ENCODE measurements around the gene SDK1. TPM values are rescaled to one million over a fixed set of nuclear protein-coding genes. Genes with fewer than 3 reads are reported as not detected.

The SDK1 gene
- total RNA-seq, 4 donors from 2014 or later = 2.5 to 12.9 (median 6.1) TPM

DNA sequence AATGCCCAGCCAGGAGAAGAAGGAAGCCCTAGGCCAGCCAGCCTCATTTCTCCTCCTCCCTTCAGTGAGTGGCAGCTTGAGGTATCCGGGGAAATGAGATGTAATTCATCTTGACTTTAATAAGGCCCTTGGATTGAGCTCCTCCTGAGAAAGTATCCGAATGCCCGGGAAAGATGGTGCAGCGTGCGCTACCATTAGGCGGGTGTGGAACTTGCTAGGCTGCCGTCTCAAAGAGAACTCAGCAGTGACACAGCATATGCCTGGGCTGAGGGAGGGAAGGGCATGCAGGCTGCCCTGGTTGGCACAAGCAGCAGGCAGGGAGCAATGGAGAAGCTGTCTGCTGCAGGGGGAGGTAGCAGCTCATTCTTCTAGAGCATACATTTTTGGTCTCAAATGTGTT lies 721.2 kb downstream of the SDK1 start:
- TF ChIP-seq EP300 (IDR thresholded peaks at IDR 0.05) = no peak
- no peak for TF ChIP-seq POLR2AphosphoS5 (IDR thresholded peaks at IDR 0.05)
- no peak for TF ChIP-seq POLR2A (IDR thresholded peaks at IDR 0.05)
- TF ChIP-seq, protein P1, sequence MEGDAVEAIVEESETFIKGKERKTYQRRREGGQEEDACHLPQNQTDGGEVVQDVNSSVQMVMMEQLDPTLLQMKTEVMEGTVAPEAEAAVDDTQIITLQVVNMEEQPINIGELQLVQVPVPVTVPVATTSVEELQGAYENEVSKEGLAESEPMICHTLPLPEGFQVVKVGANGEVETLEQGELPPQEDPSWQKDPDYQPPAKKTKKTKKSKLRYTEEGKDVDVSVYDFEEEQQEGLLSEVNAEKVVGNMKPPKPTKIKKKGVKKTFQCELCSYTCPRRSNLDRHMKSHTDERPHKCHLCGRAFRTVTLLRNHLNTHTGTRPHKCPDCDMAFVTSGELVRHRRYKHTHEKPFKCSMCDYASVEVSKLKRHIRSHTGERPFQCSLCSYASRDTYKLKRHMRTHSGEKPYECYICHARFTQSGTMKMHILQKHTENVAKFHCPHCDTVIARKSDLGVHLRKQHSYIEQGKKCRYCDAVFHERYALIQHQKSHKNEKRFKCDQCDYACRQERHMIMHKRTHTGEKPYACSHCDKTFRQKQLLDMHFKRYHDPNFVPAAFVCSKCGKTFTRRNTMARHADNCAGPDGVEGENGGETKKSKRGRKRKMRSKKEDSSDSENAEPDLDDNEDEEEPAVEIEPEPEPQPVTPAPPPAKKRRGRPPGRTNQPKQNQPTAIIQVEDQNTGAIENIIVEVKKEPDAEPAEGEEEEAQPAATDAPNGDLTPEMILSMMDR (IDR thresholded peaks at IDR 0.05) = no peak
- WGBS = 73% methylated on average over 7 of the region's 7 CpGs
- no peaks in the 10 kb centered on the region for H3K9me3 ChIP-seq
- no peaks in the 10 kb centered on the region for H3K27me3 ChIP-seq
- H3K4me1 ChIP-seq = no peaks in the 10 kb centered on the region
- H3K27ac ChIP-seq = no peak overlapping the region
- H3K36me3 ChIP-seq = no peaks in the 10 kb centered on the region
- no peak for DNase-seq (ENCODE audit: low spot score in 2 of 2)
- H3K4me3 ChIP-seq = no peak overlapping the region

DNA sequence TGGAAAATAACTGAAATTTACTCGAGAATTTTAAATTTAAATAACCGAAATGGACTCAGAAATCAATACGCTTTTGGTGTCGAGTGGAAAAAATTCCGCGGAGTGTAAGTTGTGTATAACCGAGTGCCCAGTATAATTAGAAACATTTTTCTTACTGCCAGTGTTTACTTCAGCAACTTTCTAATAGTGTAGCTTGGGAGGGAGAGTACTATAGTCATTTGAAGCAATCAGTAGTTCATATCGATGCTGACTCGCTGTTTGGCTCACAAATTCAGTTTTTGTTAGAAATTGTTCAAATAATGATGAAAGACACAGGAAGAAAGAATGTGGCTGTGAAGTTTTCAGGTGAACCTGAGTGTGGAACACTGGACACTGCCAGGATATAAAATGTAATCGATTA lies 722.5 kb downstream of the SDK1 start:
- no peak for DNase-seq (ENCODE audit: low spot score in 2 of 2)
- Histone ChIP-seq H3K27ac (no peak overlapping the region), H3K27me3 (no peaks in the 10 kb centered on the region), H3K4me3 (no peak overlapping the region), H3K36me3 (no peaks in the 10 kb centered on the region), H3K4me1 (no peaks in the 10 kb centered on the region), H3K9me3 (no peaks in the 10 kb centered on the region)
- TF ChIP-seq POLR2AphosphoS5 (IDR thresholded peaks at IDR 0.05) = no peak
- WGBS = 92% methylated on average over 10 of the region's 10 CpGs

DNA sequence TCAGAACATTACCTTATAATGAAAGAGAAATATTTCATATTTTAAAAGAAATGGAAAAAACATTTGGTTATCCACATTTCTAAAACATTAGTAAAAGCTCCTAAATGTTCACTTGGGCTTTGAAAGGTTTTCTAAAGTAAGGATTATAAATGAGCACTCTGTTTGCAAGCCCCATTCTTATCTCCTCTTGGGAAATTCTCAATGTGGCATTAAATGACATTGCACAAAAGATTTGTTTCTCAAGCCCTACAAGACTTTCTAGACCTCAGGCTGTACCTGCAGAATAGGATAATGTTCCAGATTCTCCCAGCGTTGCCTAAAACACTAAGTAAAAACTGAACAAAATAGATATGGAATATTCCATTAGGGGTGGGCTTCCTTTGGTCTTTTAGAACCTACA lies 723.1 kb downstream of the SDK1 start:
- DNase-seq (ENCODE audit: low spot score in 2 of 2) = no peak
- no peaks in the 10 kb centered on the region for H3K27me3 ChIP-seq
- no peak overlapping the region for H3K27ac ChIP-seq
- H3K9me3 ChIP-seq = no peaks in the 10 kb centered on the region
- TF ChIP-seq POLR2A (IDR thresholded peaks at IDR 0.05) (no peak), EP300 (IDR thresholded peaks at IDR 0.05) (no peak), POLR2AphosphoS5 (IDR thresholded peaks at IDR 0.05) (no peak)
- TF ChIP-seq, protein P1 (IDR thresholded peaks at IDR 0.05) = no peak
- no peak overlapping the region for H3K4me3 ChIP-seq
- H3K36me3 ChIP-seq = no peaks in the 10 kb centered on the region
- H3K4me1 ChIP-seq = no peaks in the 10 kb centered on the region
- WGBS = 44% methylated on average over 1 of the region's 1 CpG

DNA sequence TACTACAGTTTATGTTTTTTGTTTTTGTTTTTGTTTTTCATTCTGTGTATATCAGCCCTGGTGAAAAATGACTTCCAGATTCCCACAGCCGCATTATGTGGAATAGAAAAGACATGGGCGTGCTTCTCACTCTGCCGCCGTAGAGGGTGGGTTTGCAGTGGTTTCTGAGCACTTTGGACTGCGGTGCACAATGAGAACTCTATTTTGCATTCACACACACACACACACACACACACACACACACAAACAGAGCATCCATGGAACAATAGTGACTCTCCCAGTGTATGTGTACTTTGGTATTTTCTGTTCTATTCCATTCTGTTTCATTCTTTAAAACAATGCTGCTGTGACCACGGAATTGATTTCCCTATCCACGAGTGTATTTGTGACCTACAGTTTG lies 723.8 kb downstream of the SDK1 start:
- 87% methylated on average over 7 of the region's 7 CpGs for WGBS
- Histone ChIP-seq H3K27me3 (no peaks in the 10 kb centered on the region), H3K27ac (no peak overlapping the region), H3K4me3 (no peak overlapping the region), H3K9me3 (no peaks in the 10 kb centered on the region), H3K4me1 (no peaks in the 10 kb centered on the region), H3K36me3 (no peaks in the 10 kb centered on the region)
- DNase-seq (ENCODE audit: low spot score in 2 of 2) = no peak
- no peak for TF ChIP-seq POLR2AphosphoS5 (IDR thresholded peaks at IDR 0.05)
- TF ChIP-seq, protein P1 (IDR thresholded peaks at IDR 0.05) = no peak
- TF ChIP-seq EP300 (IDR thresholded peaks at IDR 0.05) = no peak
- TF ChIP-seq POLR2A (IDR thresholded peaks at IDR 0.05) = no peak

DNA sequence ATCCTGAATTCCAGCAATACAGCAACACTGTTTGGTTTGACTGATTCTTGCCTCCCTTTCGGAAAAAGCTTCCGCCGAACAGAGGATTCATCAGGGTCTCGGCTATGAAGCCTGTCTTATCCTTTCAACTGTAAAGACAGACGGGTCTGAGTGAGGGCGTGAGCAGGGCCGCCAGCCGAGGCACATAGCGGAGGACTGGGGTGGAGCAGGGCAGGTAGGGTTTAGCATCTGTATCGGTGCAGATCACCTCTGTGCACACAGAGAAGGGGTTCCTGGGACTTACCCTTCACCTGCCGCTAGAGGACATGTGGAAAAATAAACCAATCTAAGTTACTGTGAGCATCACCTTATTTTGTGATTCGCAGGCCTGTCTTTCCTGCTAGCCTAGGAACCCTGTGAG lies 724.2 kb downstream of the SDK1 start:
- Histone ChIP-seq H3K27ac (no peak overlapping the region), H3K36me3 (no peaks in the 10 kb centered on the region), H3K4me3 (no peak overlapping the region), H3K9me3 (no peaks in the 10 kb centered on the region), H3K27me3 (no peaks in the 10 kb centered on the region), H3K4me1 (no peaks in the 10 kb centered on the region)
- TF ChIP-seq, protein P1 (IDR thresholded peaks at IDR 0.05) = no peak
- TF ChIP-seq POLR2A (IDR thresholded peaks at IDR 0.05) = no peak
- TF ChIP-seq POLR2AphosphoS5 (IDR thresholded peaks at IDR 0.05) = no peak
- no peak for TF ChIP-seq EP300 (IDR thresholded peaks at IDR 0.05)
- no peak for DNase-seq (ENCODE audit: low spot score in 2 of 2)
- 95% methylated on average over 12 of the region's 12 CpGs for WGBS
